Activated CD4-positive, CD25-positive, alpha-beta regulatory T cell (primary cell): Measurements from ENCODE around the gene MCTP1.

ENCODE experiments used
- DNase-seq, 4 experiments: peaks; one replicate each; lab custom pipeline; 2025; lab: John Stamatoyannopoulos, UW

Gene MCTP1

GRCh38 chr5:94944160-94944559 is 340.7 kb downstream of the MCTP1 start:
- DNase-seq, result no peak

GRCh38 chr5:94941122-94941755 is 343.7 kb downstream of the MCTP1 start:
- no peak for DNase-seq

GRCh38 chr5:94932259-94932658 is 352.6 kb downstream of the MCTP1 start:
- no peak for DNase-seq

GRCh38 chr5:94928891-94929290 is 356.0 kb downstream of the MCTP1 start:
- DNase-seq, result no peak

- DNase-seq, result no peak
These were observed 364.3 kb downstream of the MCTP1 start for GRCh38 chr5:94920570-94920969.

- DNase-seq, result no peak
These were observed 368.3 kb downstream of the MCTP1 start for GRCh38 chr5:94916619-94917018.

GRCh38 chr5:94911276-94911675 is 373.6 kb downstream of the MCTP1 start:
- no peak for DNase-seq

GRCh38 chr5:94910721-94911120 is 374.2 kb downstream of the MCTP1 start:
- DNase-seq, result no peak

- DNase-seq, result no peak
These were observed 375.9 kb downstream of the MCTP1 start for GRCh38 chr5:94908889-94909480.

GRCh38 chr5:94906750-94907149 is 378.1 kb downstream of the MCTP1 start:
- no peak for DNase-seq

- DNase-seq, result no peak
These were observed 381.2 kb downstream of the MCTP1 start for GRCh38 chr5:94903726-94904125.

GRCh38 chr5:94901191-94901979 is 383.5 kb downstream of the MCTP1 start:
- DNase-seq, result no peak

GRCh38 chr5:94900006-94900505 is 384.8 kb downstream of the MCTP1 start:
- DNase-seq, result no peak

- no peak for DNase-seq
These were observed 391.3 kb downstream of the MCTP1 start for GRCh38 chr5:94893412-94894135.

GRCh38 chr5:94891972-94892371 is 392.9 kb downstream of the MCTP1 start:
- no peak for DNase-seq

GRCh38 chr5:94891565-94891964 is 393.3 kb downstream of the MCTP1 start:
- DNase-seq, result no peak

GRCh38 chr5:94890907-94891306 is 394.0 kb downstream of the MCTP1 start:
- no peak for DNase-seq

- DNase-seq, result no peak
These were observed 396.2 kb downstream of the MCTP1 start for GRCh38 chr5:94888674-94889073.

- no peak for DNase-seq
These were observed 399.0 kb downstream of the MCTP1 start for GRCh38 chr5:94885931-94886330.

GRCh38 chr5:94884311-94884710 is 400.6 kb downstream of the MCTP1 start:
- DNase-seq, result no peak

- DNase-seq, result no peak
These were observed 412.4 kb downstream of the MCTP1 start for GRCh38 chr5:94872526-94872925.

GRCh38 chr5:94870511-94871183 is 414.2 kb downstream of the MCTP1 start:
- no peak for DNase-seq
